K562 treated with DMSO at 1 percent for 12 hours (cell line): ENCODE results near the gene ARMH4. TPM values are rescaled to one million over a fixed set of nuclear protein-coding genes. Genes with fewer than 3 reads are reported as not detected.

Experiments
- total RNA-seq: library from RNA; unstranded; fragments of 300-600 nt; gene quantifications from 2 replicates; pipeline ENCODE4 v1.2.3, GENCODE V29; 2022; ENCODE audit not compliant: insufficient read depth

The ARMH4 gene, protein sequence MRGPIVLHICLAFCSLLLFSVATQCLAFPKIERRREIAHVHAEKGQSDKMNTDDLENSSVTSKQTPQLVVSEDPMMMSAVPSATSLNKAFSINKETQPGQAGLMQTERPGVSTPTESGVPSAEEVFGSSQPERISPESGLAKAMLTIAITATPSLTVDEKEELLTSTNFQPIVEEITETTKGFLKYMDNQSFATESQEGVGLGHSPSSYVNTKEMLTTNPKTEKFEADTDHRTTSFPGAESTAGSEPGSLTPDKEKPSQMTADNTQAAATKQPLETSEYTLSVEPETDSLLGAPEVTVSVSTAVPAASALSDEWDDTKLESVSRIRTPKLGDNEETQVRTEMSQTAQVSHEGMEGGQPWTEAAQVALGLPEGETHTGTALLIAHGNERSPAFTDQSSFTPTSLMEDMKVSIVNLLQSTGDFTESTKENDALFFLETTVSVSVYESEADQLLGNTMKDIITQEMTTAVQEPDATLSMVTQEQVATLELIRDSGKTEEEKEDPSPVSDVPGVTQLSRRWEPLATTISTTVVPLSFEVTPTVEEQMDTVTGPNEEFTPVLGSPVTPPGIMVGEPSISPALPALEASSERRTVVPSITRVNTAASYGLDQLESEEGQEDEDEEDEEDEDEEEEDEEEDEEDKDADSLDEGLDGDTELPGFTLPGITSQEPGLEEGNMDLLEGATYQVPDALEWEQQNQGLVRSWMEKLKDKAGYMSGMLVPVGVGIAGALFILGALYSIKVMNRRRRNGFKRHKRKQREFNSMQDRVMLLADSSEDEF
- 0.14 TPM in 1 of 2 replicates, not detected in the other for total RNA-seq

GRCh38 chr14:58152014-58152857, at the start of gene ARMH4:
ARMH4 (minus strand) TSS chr14:58152213; CDS start chr14:58139358, 12,855 bp downstream.

GRCh38 chr14:58199726-58200479, 47.9 kb upstream of the ARMH4 start, which contains the start of gene ACTR10:
ACTR10 (plus strand) TSS chr14:58200149; CDS start chr14:58200218, 69 bp downstream.

Other genes with a start within 250 kb of the ARMH4 start
- gene ACTR10, start 47.9 kb upstream of the ARMH4 start, total RNA-seq, result 41.4 and 42.2 TPM in 2 replicates
- 132 and 177 TPM in 2 replicates for gene PSMA3, start 92.6 kb upstream of the ARMH4 start, total RNA-seq
- 3.8 and 6.3 TPM in 2 replicates for gene ARID4A, start 146.3 kb upstream of the ARMH4 start, total RNA-seq
- not detected in 2 replicates for gene TOMM20L, start 243.7 kb upstream of the ARMH4 start, total RNA-seq